GM19452 (cell line): Measurements from ENCODE around the gene KDM7A.
"Not testable (repeated sequence)": the region's sequence is repeated elsewhere in the genome, so short reads cannot be mapped to it uniquely, and the experiment has no call there.

Source experiments
- ATAC-seq: cut with Tn5 transposase; IDR thresholded peaks from one replicate; pipeline ENCODE4 v1.9.1; 2021; ENCODE audit not compliant: unreplicated experiment

Gene KDM7A

GRCh38 chr7:140201393-140201792 lies 24.6 kb upstream of the KDM7A start:
- no peak for ATAC-seq

- no peak for ATAC-seq
These were observed 23.5 kb upstream of the KDM7A start for GRCh38 chr7:140200061-140200989.

GRCh38 chr7:140197938-140198337 lies 21.2 kb upstream of the KDM7A start:
- ATAC-seq, result no peak

- ATAC-seq, result no peak
These were observed 20.6 kb upstream of the KDM7A start for GRCh38 chr7:140197218-140197890.

- ATAC-seq, result no peak
These were observed 19.8 kb upstream of the KDM7A start for GRCh38 chr7:140196361-140197217.

GRCh38 chr7:140195859-140196258 lies 19.1 kb upstream of the KDM7A start:
- ATAC-seq, result no peak

GRCh38 chr7:140192620-140193019 lies 15.8 kb upstream of the KDM7A start:
- no peak for ATAC-seq

GRCh38 chr7:140192176-140192575 lies 15.4 kb upstream of the KDM7A start:
- ATAC-seq, result no peak

- ATAC-seq, result no peak
These were observed 13.8 kb upstream of the KDM7A start for GRCh38 chr7:140190588-140190987.

- ATAC-seq, result no peak
These were observed 13.1 kb upstream of the KDM7A start for GRCh38 chr7:140189917-140190316.

GRCh38 chr7:140182917-140183316 lies 6.1 kb upstream of the KDM7A start:
- no peak for ATAC-seq

- ATAC-seq, result no peak
These were observed 2.6 kb upstream of the KDM7A start for GRCh38 chr7:140179339-140179738.

- peak; percentile 7 for ATAC-seq
These were observed 571 bp downstream of the KDM7A start for GRCh38 chr7:140176122-140176701.

- peak; percentile 38 for ATAC-seq
These were observed 1.3 kb downstream of the KDM7A start for GRCh38 chr7:140175221-140176121.

GRCh38 chr7:140174217-140174616 lies 2.6 kb downstream of the KDM7A start:
- ATAC-seq, result no peak

GRCh38 chr7:140170375-140170774 lies 6.4 kb downstream of the KDM7A start:
- ATAC-seq, result no peak

GRCh38 chr7:140168816-140169215 lies 8.0 kb downstream of the KDM7A start:
- ATAC-seq, result no peak

- ATAC-seq, result no peak
These were observed 11.4 kb downstream of the KDM7A start for GRCh38 chr7:140165422-140165821.

- not testable (repeated sequence) for ATAC-seq
These were observed 14.7 kb downstream of the KDM7A start for GRCh38 chr7:140162081-140162480.

GRCh38 chr7:140161047-140161446 lies 15.7 kb downstream of the KDM7A start:
- no peak for ATAC-seq
